ENCODE data around the gene SLC15A3. TPM values are rescaled to one million over a fixed set of nuclear protein-coding genes. Genes with fewer than 3 reads are reported as not detected.

SLC15A3 gene
- total RNA-seq, 1 experiment from 2014 or later, result 10.2 TPM

DNA sequence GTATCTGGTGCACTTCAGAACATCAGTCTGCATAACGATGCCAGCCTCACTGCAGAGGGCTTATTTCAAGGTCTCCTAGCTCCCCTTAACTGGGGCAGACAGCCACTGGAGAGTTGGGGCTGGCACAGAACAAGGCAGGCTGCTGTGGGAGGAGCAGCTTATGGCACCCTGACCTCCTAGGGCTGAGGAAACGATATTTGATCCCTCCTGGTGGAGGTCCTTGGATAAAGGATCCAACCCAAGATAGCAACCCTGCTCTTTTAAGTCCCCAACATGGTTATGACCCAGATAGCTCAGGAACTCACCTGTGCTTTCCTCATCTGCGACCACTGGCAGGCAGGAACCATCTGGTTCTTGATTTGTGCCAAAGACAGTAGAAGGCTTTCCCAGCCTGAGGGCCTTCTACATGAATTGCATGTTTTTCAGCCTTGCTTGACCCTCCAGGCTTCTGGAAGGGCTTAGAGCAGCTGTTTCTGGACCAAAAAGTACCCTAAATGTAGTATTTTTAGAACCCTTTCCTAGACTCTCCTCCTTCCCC lies 35.2 kb downstream of the SLC15A3 start:
- peak overlapping the region; percentile 4; the same call in 1 of the 2 replicates for H3K4me3 Mint-ChIP-seq
- TF ChIP-seq SMAD3 (CRISPR knock-in tag; IDR thresholded peaks at IDR 0.05; ENCODE audit: borderline replicate concordance) (no peak), TEAD4 (CRISPR knock-in tag; IDR thresholded peaks at IDR 0.05) (no peak), CBFB (CRISPR knock-in tag; IDR thresholded peaks at IDR 0.05; ENCODE audit: low read depth) (no peak)
- TF ChIP-seq, protein P1, sequence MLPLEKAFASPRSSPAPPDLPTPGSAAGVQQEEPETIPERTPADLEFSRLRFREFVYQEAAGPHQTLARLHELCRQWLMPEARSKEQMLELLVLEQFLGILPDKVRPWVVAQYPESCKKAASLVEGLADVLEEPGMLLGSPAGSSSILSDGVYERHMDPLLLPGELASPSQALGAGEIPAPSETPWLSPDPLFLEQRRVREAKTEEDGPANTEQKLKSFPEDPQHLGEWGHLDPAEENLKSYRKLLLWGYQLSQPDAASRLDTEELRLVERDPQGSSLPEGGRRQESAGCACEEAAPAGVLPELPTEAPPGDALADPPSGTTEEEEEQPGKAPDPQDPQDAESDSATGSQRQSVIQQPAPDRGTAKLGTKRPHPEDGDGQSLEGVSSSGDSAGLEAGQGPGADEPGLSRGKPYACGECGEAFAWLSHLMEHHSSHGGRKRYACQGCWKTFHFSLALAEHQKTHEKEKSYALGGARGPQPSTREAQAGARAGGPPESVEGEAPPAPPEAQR (CRISPR knock-in tag; IDR thresholded peaks at IDR 0.05), result no peak
- TF ChIP-seq, protein P2, sequence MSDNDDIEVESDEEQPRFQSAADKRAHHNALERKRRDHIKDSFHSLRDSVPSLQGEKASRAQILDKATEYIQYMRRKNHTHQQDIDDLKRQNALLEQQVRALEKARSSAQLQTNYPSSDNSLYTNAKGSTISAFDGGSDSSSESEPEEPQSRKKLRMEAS (CRISPR knock-in tag; IDR thresholded peaks at IDR 0.05), result no peak
- POLR2A ChIA-PET, result interaction anchor here (0.5 kb wide), 1 partner anchor 38 kb away, joined by 5 read pairs; no protein-coding TSS in a partner anchor
- DNase-seq (ENCODE audit: low spot score) (no peak), ATAC-seq (no peak)
- peaks cover 7% of the 10 kb centered on the region for H3K36me3 Mint-ChIP-seq
- peaks cover 49% of the 10 kb centered on the region for H3K4me1 Mint-ChIP-seq
- H3K27me3 Mint-ChIP-seq (ENCODE audit: low read depth), result peaks cover 7% of the 10 kb centered on the region
- CTCF ChIA-PET, result interaction anchor here (1.7 to 4.2 kb wide), 2 partner anchors 29 to 141 kb away, joined by 5 to 13 read pairs; no protein-coding TSS in a partner anchor
- no peak overlapping the region for H3K27ac Mint-ChIP-seq
- H3K9me3 Mint-ChIP-seq, result no peaks in the 10 kb centered on the region

DNA sequence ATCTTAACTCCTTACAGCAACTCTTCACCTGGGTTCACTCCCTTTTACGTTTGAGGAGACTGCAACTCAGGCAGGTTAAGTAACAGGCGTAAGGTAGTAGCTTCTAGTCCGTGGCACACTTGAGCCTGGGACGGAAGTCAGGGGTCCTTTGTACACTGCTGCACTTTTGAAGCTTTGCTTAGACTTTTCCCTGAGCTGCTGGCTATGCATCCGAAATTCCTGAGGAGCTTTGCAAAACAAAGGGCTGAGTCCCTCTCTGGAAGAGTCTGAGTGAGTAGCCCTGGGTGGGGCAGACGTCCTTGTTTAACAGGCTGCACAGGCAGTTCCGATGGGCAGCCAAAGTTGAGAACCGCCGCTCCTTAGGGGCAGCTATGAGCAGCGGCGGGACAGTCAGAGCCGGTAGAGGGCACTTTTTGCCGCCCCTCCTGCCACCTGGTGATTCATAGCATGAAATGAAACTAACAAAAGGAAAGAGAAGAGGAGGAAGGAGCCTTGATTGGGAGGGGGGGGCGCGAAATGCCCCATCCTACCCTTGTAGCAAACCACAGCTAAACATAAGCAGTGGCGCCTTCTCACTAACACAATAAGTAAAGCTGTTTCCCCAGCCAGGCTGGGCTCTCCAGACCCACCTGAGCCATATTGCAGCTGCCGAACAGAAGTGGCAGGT lies 36.6 kb downstream of the SLC15A3 start:
- ATAC-seq, result peak; percentile 68
- peaks cover 49% of the 10 kb centered on the region for H3K4me1 Mint-ChIP-seq
- DNase-seq (ENCODE audit: low spot score), result peak; percentile 65
- H3K9me3 Mint-ChIP-seq, result no peaks in the 10 kb centered on the region
- H3K27ac Mint-ChIP-seq, result peak overlapping the region; percentile 96
- peaks cover 20% of the 10 kb centered on the region for H3K27me3 Mint-ChIP-seq (ENCODE audit: low read depth)
- H3K4me3 Mint-ChIP-seq, result peak overlapping the region; percentile 94
- TF ChIP-seq, protein P3, sequence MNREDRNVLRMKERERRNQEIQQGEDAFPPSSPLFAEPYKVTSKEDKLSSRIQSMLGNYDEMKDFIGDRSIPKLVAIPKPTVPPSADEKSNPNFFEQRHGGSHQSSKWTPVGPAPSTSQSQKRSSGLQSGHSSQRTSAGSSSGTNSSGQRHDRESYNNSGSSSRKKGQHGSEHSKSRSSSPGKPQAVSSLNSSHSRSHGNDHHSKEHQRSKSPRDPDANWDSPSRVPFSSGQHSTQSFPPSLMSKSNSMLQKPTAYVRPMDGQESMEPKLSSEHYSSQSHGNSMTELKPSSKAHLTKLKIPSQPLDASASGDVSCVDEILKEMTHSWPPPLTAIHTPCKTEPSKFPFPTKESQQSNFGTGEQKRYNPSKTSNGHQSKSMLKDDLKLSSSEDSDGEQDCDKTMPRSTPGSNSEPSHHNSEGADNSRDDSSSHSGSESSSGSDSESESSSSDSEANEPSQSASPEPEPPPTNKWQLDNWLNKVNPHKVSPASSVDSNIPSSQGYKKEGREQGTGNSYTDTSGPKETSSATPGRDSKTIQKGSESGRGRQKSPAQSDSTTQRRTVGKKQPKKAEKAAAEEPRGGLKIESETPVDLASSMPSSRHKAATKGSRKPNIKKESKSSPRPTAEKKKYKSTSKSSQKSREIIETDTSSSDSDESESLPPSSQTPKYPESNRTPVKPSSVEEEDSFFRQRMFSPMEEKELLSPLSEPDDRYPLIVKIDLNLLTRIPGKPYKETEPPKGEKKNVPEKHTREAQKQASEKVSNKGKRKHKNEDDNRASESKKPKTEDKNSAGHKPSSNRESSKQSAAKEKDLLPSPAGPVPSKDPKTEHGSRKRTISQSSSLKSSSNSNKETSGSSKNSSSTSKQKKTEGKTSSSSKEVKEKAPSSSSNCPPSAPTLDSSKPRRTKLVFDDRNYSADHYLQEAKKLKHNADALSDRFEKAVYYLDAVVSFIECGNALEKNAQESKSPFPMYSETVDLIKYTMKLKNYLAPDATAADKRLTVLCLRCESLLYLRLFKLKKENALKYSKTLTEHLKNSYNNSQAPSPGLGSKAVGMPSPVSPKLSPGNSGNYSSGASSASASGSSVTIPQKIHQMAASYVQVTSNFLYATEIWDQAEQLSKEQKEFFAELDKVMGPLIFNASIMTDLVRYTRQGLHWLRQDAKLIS (CRISPR knock-in tag; IDR thresholded peaks at IDR 0.05; ENCODE audit: borderline replicate concordance), result no peak
- TF ChIP-seq ETV6 (CRISPR knock-in tag; IDR thresholded peaks at IDR 0.05), result 0 out of 2 replicates have a peak, but pooled peaks have one; percentile 34
- TF ChIP-seq SMAD4 (CRISPR knock-in tag; IDR thresholded peaks at IDR 0.05), result no peak
- POLR2A ChIA-PET, result interaction anchor here (1.7 kb wide), 1 partner anchor 9 kb away, joined by 11 read pairs; the partner anchor contains the start of gene TMEM132A
- peaks cover 1% of the 10 kb centered on the region; the same call in 1 of the 2 replicates for H3K36me3 Mint-ChIP-seq
- CTCF ChIA-PET, result interaction anchor here (0.6 to 5.6 kb wide), 20 partner anchors 8 to 272 kb away, joined by 3 to 51 read pairs (median 5); partner anchors contain the start of genes PRPF19, SLC15A3 and TMEM132A

DNA sequence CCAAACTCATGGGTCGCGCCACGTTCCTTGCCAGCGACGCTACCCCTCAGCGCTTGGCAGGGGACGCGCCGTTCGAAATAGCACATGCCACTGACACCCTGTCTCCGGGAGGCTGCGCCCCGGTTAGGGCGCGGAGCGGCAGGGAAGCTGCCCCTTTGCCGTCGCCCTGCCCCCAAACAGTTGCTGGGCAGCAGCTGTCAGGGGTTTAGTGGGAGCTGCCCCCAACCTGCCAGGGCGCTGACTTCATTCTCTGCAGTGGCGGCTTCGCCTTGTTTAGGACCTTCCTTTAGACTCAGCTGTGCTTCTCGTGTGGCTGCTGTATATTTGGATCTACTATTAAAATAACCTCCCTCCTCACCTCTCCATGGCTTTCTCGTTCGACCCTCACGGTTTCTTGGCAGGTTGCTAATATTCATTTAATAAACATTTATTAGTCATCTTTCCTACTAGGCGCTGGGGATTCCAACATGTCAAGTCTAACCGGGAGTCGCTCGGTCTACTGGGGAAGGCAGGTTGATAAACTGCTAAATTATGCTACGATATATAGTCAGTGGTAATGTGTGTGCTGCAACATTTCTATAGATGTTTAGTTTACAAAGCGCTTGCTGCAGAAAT lies 37.2 kb downstream of the SLC15A3 start:
- Mint-ChIP-seq H3K27me3 (ENCODE audit: low read depth) (peaks cover 27% of the 10 kb centered on the region), H3K4me1 (peaks cover 49% of the 10 kb centered on the region), H3K36me3 (no peaks in the 10 kb centered on the region; the same call in 1 of the 2 replicates), H3K9me3 (peaks cover under 1% of the 10 kb centered on the region; the same call in 1 of the 2 replicates), H3K4me3 (peak overlapping the region; percentile 94), H3K27ac (peak overlapping the region; percentile 96)
- TF ChIP-seq NR3C1 (CRISPR knock-in tag; conservative IDR thresholded peaks at IDR 0.05; ENCODE audit: low read depth) (no peak), ZNF121 (CRISPR knock-in tag; IDR thresholded peaks at IDR 0.05) (no peak), ZNF423 (CRISPR knock-in tag; IDR thresholded peaks at IDR 0.05) (0 out of 2 replicates have a peak, but pooled peaks have one; percentile 2)
- ATAC-seq (no peak), DNase-seq (ENCODE audit: low spot score) (no peak)
- ChIA-PET CTCF (interaction anchor here (0.6 to 5.6 kb wide), 21 partner anchors 9 to 272 kb away, joined by 3 to 51 read pairs (median 5); partner anchors contain the start of genes PRPF19, SLC15A3 and TMEM132A), POLR2A (interaction anchor here (0.7 to 1.7 kb wide), 3 partner anchors 9 to 203 kb away, joined by 3 to 11 read pairs (median 4); partner anchors contain the start of gene TMEM132A)
